Heart right ventricle (tissue), 16 donors: ENCODE results near the gene S1PR1. TPM values are rescaled to one million over a fixed set of nuclear protein-coding genes. Genes with fewer than 3 reads are reported as not detected.

Experiments used
- ATAC-seq, 8 donors: fragments of 200-7000 bp; cut with Tn5 transposase; one replicate each; pipeline ENCODE4 v1.9.1; 2020; ENCODE audit warnings: mild to moderate bottlenecking in 8 of 8, moderate library complexity in 8 of 8, moderate number of reproducible peaks in 1 of 8
- DNase-seq, 2 donors: peaks; one replicate each; pipeline ENCODE4 v3.0.0-alpha.2; 2020
- H3K27ac ChIP-seq, 10 donors: fragments of 200-600 bp; sonication (generic) in 2 of 10; one replicate each; pipeline versions ENCODE4 v1.5.0 to v1.8.0; 2020 to 2022; ENCODE audit warnings: mild to moderate bottlenecking in 3 of 10
- H3K27me3 ChIP-seq, 7 donors: fragments of 200-600 bp; one replicate each; pipeline ENCODE4 v1.8.0; 2021 to 2022; ENCODE audit warnings: mild to moderate bottlenecking in 2 of 7
- H3K36me3 ChIP-seq, 9 donors: fragments of 200-600 bp; sonication (generic) in 1 of 9; one replicate each; pipeline versions ENCODE4 v1.5.0 to v1.8.0; 2020 to 2022; ENCODE audit warnings: mild to moderate bottlenecking in 2 of 9
- H3K4me1 ChIP-seq, 9 donors: fragments of 200-600 bp; sonication (generic) in 1 of 9; one replicate each; pipeline versions ENCODE4 v1.5.0 to v1.8.0; 2020 to 2022; ENCODE audit warnings: mild to moderate bottlenecking in 4 of 9
- H3K4me3 ChIP-seq, 10 donors: fragments of 200-600 bp; sonication (generic) in 2 of 10; one replicate each; pipeline versions ENCODE4 v1.5.0 to v1.8.0; 2020 to 2022; ENCODE audit warnings: mild to moderate bottlenecking in 7 of 10, moderate library complexity in 2 of 10
- H3K9me3 ChIP-seq, 11 donors: fragments of 200-600 bp in 10 of 11; sonication (generic) in 2 of 11; one replicate each; pipeline versions ENCODE4 v1.5.0 to v1.8.0; 2013 to 2022; ENCODE audit warnings: mild to moderate bottlenecking in 2 of 11, control low read depth in 1 of 11, moderate library complexity in 1 of 11
- WGBS, 2 donors: extraction: QIAGEN DNeasy Blood & Tissue Kit; methylation state at CpG; one replicate each; pipeline ENCODE4 v1.1.7; 2013; ENCODE audit warnings: inconsistent platforms in 1 of 2; 5-methylcytosine and 5-hydroxymethylcytosine counted together
- intact Hi-C, 10 donors: fragments of 100-400 bp; cut with DNase I; formaldehyde crosslinking; loops; one replicate each; pipeline versions ENCODE4 v1.11.1 to v1.14.2; 2022
- polyA plus RNA-seq, 2 donors: library from polyadenylated mRNA; stranded (reverse); fragments of 200-250 nt; gene quantifications; one replicate each; pipeline ENCODE4 v1.2.3, GENCODE V29; 2013
- total RNA-seq, 10 donors: library from RNA; stranded (reverse); fragmentation: NEBNext Ultra II Directional in 3 of 10; extraction: Animal tissue kit (Norgen Biotek cat#: 25700) in 3 of 10; gene quantifications; one replicate each; pipeline versions ENCODE4 v1.2.1 to v1.2.4, GENCODE V29; 2021 to 2023
- TF ChIP-seq, protein P1 (sequence below), 9 donors: fragments of 200-600 bp; sonication (generic) in 2 of 9; IDR thresholded peaks; one replicate each; pipeline versions ENCODE4 v1.5.0 to v1.8.0; 2021 to 2022; ENCODE audit warnings: antibody characterized with exemption in 9 of 9, mild to moderate bottlenecking in 5 of 9, moderate library complexity in 1 of 9
- donor health status: Arrhythmogenic right ventricular cardiomyopathy.
- donor health status: ischemic (EF 13 %, LVEDD 7.1; RV severe dilation, severe dysfunction).
- donor health status: healthy with polysubstance abuse.
- donor health status: DM: no; HTN: yes; CAD: no.
- donor health status: DM: no; HTN: no; CAD: no.
- donor health status: ischemic (EF 25% LVEDD 6.9; RV normal size, moderate dysfunction).
- donor health status: ischemic (EF 25% LVEDD 5.7; RV mildly dilated, moderate dysfunction).
- donor health status: healthy.
- donor health status: DM: yes; HTN: yes; CAD: no.
- donor health status: Ischemic cardiomyopathy.
- donor health status: ischemic (EF 35%, LVEDD 5.7; RV mildly dilated, moderate dysfunction).
- donor health status: nonischemic (EF 11% LVEDD 7.7; RV severe dilation, severe dysfunction).
- donor health status: DM: yes; HTN: yes; CAD: no.
- donor health status: PGD.
- donor health status: ischemic (EF 29% LVEDD 5.4; RV normal size, mild dysfunction).
- donor health status: nonischemic (EF 23%, LVEDD 6.1; RV moderate dilation, normal function).

S1PR1 gene
- total and polyA plus RNA-seq, 12 donors = 37.4 to 82.2 (median 53.2) TPM

DNA sequence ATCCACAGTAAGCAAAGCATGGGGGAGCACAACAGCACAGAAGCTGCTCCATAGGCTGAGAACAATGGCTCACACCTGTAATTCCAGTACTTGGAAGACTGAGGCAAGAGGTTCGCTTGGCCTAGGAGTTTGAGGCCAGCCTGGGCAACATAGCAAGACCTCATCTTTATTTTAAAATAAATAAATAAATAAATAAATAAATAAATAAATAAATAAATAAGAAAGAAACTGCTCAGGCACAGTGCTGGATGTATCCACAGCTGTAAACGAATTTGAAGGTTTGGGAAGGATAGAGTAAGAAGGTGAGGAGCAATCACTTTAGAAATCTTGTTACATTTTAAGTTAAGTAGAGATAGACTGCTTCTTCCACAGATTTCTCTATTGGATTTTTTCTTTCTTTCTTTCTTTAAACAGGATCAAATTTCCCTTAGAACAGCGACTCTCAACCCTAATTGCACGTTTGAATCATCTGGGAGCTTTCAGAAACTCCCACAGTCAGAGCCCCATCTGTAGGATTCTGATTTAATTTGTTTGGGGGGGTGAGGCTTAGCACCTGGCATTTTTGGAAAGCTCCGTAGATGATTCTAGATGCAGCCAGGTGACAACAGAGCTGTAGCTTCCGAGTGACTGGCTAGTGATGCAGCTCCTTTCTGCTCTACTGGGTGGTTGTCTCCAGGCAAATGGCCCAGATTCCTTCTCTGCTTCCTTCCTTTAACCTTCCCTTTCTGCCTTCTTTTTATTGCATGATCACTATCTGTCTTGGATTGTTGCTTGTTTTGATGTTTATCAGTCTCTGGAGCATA lies 53.5 kb downstream of the S1PR1 start:
- H3K4me3 ChIP-seq = no peak overlapping the region
- peaks cover 0 to 43% (median 4%) of the 10 kb centered on the region in 9 donors for H3K4me1 ChIP-seq
- intact Hi-C loops = loop anchor here in 1 of 10 donors (5.0 kb wide), 1 partner anchor 368 kb away; no protein-coding TSS in a partner anchor
- peak overlapping the region in 1 of 10 donors; percentile 72 for H3K27ac ChIP-seq
- H3K27me3 ChIP-seq = peaks cover 0 to 5% (median 0%) of the 10 kb centered on the region in 7 donors
- DNase-seq (no peak), ATAC-seq (no peak)
- H3K36me3 ChIP-seq = no peaks in the 10 kb centered on the region
- TF ChIP-seq, protein P1, sequence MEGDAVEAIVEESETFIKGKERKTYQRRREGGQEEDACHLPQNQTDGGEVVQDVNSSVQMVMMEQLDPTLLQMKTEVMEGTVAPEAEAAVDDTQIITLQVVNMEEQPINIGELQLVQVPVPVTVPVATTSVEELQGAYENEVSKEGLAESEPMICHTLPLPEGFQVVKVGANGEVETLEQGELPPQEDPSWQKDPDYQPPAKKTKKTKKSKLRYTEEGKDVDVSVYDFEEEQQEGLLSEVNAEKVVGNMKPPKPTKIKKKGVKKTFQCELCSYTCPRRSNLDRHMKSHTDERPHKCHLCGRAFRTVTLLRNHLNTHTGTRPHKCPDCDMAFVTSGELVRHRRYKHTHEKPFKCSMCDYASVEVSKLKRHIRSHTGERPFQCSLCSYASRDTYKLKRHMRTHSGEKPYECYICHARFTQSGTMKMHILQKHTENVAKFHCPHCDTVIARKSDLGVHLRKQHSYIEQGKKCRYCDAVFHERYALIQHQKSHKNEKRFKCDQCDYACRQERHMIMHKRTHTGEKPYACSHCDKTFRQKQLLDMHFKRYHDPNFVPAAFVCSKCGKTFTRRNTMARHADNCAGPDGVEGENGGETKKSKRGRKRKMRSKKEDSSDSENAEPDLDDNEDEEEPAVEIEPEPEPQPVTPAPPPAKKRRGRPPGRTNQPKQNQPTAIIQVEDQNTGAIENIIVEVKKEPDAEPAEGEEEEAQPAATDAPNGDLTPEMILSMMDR (IDR thresholded peaks at IDR 0.05) = no peak
- WGBS, 2 donors = 78 to 81% methylated on average over 6 of the region's 6 CpGs
- H3K9me3 ChIP-seq = peaks cover 0 to 3% (median 0%) of the 10 kb centered on the region in 11 donors

Other genes with a start within 250 kb of the S1PR1 start
- 10 to 100 TPM; 30.6 to 44.3 (median 36.0) TPM for gene DPH5, start 211.2 kb upstream of the S1PR1 start, total RNA-seq
- gene DPH5, start 211.2 kb upstream of the S1PR1 start, polyA plus RNA-seq = 10 to 100 TPM; 26.3 to 29.0 TPM